ENCODE results near the gene GPLD1.

GPLD1 gene

DNA sequence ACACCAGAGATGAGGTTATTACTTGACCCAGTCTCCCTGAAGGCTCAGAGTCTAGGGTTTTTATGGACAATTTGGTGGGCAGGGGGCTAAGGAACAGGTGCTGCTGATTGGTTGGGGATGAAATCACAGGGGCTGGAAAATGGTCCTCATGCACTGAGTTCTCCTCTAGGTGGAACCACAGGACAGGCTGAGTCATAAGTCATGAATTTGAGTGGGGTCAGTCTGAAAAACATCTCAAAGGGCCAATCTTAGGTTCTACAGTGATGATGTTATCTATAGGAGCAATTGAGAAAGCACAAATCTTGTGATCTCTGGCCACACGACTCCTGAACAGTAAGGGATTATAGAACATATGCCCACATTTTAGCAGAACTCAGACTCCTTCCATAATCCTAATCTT is 92.6 kb downstream of the GPLD1 start:
- H3K27ac ChIP-seq = no peak overlapping the region
- TF ChIP-seq ZFX (IDR thresholded peaks at IDR 0.05) = no peak
- TF ChIP-seq, protein P1, sequence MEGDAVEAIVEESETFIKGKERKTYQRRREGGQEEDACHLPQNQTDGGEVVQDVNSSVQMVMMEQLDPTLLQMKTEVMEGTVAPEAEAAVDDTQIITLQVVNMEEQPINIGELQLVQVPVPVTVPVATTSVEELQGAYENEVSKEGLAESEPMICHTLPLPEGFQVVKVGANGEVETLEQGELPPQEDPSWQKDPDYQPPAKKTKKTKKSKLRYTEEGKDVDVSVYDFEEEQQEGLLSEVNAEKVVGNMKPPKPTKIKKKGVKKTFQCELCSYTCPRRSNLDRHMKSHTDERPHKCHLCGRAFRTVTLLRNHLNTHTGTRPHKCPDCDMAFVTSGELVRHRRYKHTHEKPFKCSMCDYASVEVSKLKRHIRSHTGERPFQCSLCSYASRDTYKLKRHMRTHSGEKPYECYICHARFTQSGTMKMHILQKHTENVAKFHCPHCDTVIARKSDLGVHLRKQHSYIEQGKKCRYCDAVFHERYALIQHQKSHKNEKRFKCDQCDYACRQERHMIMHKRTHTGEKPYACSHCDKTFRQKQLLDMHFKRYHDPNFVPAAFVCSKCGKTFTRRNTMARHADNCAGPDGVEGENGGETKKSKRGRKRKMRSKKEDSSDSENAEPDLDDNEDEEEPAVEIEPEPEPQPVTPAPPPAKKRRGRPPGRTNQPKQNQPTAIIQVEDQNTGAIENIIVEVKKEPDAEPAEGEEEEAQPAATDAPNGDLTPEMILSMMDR (conservative IDR thresholded peaks at IDR 0.05) = no peak

- TF ChIP-seq ZFX (IDR thresholded peaks at IDR 0.05) = no peak
- TF ChIP-seq, protein P1 (conservative IDR thresholded peaks at IDR 0.05) = no peak
- H3K27ac ChIP-seq = no peak overlapping the region
Measured at GRCh38 chr6:24394780-24395437, 94.5 kb downstream of the GPLD1 start.

- H3K27ac ChIP-seq = no peak overlapping the region
- TF ChIP-seq, protein P1 (conservative IDR thresholded peaks at IDR 0.05) = no peak
- no peak for TF ChIP-seq ZFX (IDR thresholded peaks at IDR 0.05)
Measured at GRCh38 chr6:24394061-24394779, 95.2 kb downstream of the GPLD1 start.

GRCh38 chr6:24391756-24392405 is 97.5 kb downstream of the GPLD1 start:
- H3K27ac ChIP-seq = no peak overlapping the region
- TF ChIP-seq, protein P1 (conservative IDR thresholded peaks at IDR 0.05) = no peak
- no peak for TF ChIP-seq ZFX (IDR thresholded peaks at IDR 0.05)

DNA sequence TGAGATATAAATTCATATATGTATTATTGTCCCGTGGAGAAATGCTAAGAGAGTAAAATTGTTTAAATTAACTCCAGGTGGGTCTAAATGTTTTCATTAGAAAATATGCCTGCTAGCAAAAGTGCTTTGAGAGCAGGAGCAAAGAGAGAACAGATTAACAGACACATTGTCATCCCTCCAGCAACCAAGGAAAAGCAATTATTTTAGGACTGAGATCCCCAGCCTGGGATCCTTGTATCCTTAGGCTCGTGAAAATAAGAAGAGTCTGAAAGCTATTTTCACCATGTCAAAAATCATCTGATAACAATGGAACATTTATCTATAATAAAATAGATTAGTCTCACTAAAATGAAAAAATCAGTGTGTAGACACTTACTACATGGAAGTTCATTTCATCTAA is 98.2 kb downstream of the GPLD1 start:
- no peak overlapping the region for H3K27ac ChIP-seq
- TF ChIP-seq ZFX (IDR thresholded peaks at IDR 0.05) = no peak
- TF ChIP-seq, protein P1 (conservative IDR thresholded peaks at IDR 0.05) = no peak

DNA sequence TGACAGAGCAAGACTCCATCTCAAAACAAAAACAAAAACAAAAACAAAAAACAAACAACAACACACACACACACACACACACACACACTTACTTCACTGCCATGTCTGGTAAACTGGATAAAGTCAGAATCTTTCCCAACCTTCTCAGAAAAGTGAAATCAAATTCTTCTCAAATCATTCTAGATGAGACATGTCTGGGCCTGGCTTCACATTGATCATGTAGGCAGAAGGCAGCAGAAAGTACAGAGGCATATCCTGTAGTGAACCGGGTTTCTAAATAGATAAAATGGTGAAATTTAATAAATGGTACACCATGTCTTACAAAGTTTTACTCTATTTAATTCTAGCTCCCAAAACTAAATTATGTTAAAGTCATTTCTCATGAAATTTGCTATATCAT is 101.6 kb downstream of the GPLD1 start:
- no peak overlapping the region for H3K27ac ChIP-seq
- no peak for TF ChIP-seq ZFX (IDR thresholded peaks at IDR 0.05)
- TF ChIP-seq, protein P1 (conservative IDR thresholded peaks at IDR 0.05) = no peak
